HepG2 (cell line): ENCODE data around the gene INHA. TPM values are rescaled to one million over a fixed set of nuclear protein-coding genes. Genes with fewer than 3 reads are reported as not detected.
A peak's percentile ranks its signal among the peaks of the same experiment; 100 is the strongest.

Experiments used
- ATAC-seq: fragments of 200-7000 bp; cut with Tn5 transposase; 3 replicates; pipeline ENCODE4 v1.9.1; 2020; ENCODE audit warnings: mild to moderate bottlenecking, moderate library complexity
- BruUV-seq: library from RNA; stranded (reverse); fragments of 400-500 nt; replicated peaks from 2 replicates; lab custom pipeline; 2021; lab: Mats Ljungman, UMichigan
- CTCF ChIA-PET: fragments of 300-600 bp; formaldehyde crosslinking; extraction: SDS; loops from one replicate; lab custom pipeline; 2021; ENCODE audit warnings: low total read pairs, inconsistent platforms, low intra/inter-chr PET ratio; lab: Yijun Ruan, JAX
- POLR2A ChIA-PET: fragments of 350-600 bp; sonication (Branson Sonifier 250); formaldehyde crosslinking; loops from one replicate; lab custom pipeline; 2020; ENCODE audit warnings: antibody characterized with exemption, inconsistent platforms; lab: Yijun Ruan, JAX
- DNase-seq: peaks from one replicate; pipeline ENCODE4 v3.0.0-alpha.2; 2015; ENCODE audit warnings: low spot score
- FAIRE-seq: peaks from 3 replicates; lab custom pipeline; 2011; peaks lifted over from hg19 to GRCh38; lab: Jason Lieb, UNC
- H2AFZ ChIP-seq: one replicate; pipeline ENCODE4 v1.6.1; 2011; ENCODE audit warnings: low read length, inconsistent platforms
- H3K27ac ChIP-seq: fragments of 300-600 bp; 3 replicates; pipeline ENCODE4 v1.8.0; 2011; ENCODE audit warnings: mixed run types, mild to moderate bottlenecking, mixed read lengths, low read length, inconsistent platforms; ENCODE audit not compliant: insufficient read depth; ENCODE audit errors: extremely low read length
- H3K27me3 ChIP-seq, 2 experiments: fragments of 200-600 bp in 1 of 2; 2 replicates in 1 of 2; 3 replicates in 1 of 2; pipeline versions ENCODE4 v1.6.0 to v1.8.0; 2011; ENCODE audit warnings: low read length in 2 of 2, mild to moderate bottlenecking in 2 of 2, moderate library complexity in 2 of 2, inconsistent platforms in 1 of 2; ENCODE audit not compliant: insufficient read depth in 2 of 2, control insufficient read depth in 1 of 2
- H3K36me3 ChIP-seq, 2 experiments: fragments of 200-600 bp in 1 of 2; replicated peaks in 1 of 2; 2 replicates in 1 of 2; 3 replicates in 1 of 2; pipeline versions ENCODE4 v1.5.1 to v1.8.0; 2011; ENCODE audit warnings: low read length in 2 of 2, inconsistent platforms in 1 of 2; ENCODE audit not compliant: insufficient read depth in 2 of 2, control insufficient read depth in 1 of 2
- H3K4me1 ChIP-seq: 2 replicates; pipeline ENCODE4 v1.5.1; 2012; ENCODE audit warnings: low read length, inconsistent platforms; ENCODE audit not compliant: insufficient read depth
- H3K4me2 ChIP-seq: 2 replicates; pipeline ENCODE4 v1.6.0; 2011; ENCODE audit warnings: low read depth, low read length, inconsistent platforms
- H3K4me3 ChIP-seq, 3 experiments: fragments of 200-600 bp in 1 of 3; sonication (generic), shearing (Covaris generic) in 1 of 3; replicated peaks in 1 of 3; 2 replicates each; pipeline ENCODE4 v1.5.1; 2011 to 2016; ENCODE audit warnings: low read length in 3 of 3, inconsistent platforms in 2 of 3, low read depth in 2 of 3, mild to moderate bottlenecking in 2 of 3, control low read depth in 1 of 3, mixed read lengths in 1 of 3; ENCODE audit not compliant: insufficient read depth in 1 of 3
- H3K79me2 ChIP-seq: one replicate; pipeline ENCODE4 v1.6.1; 2011; ENCODE audit warnings: low read length, inconsistent platforms; ENCODE audit not compliant: insufficient read depth
- H3K9ac ChIP-seq: 2 replicates; pipeline ENCODE4 v1.6.0; 2011; ENCODE audit warnings: mild to moderate bottlenecking, low read depth, low read length, inconsistent platforms; ENCODE audit not compliant: insufficient read depth
- H3K9me3 ChIP-seq: 2 replicates; pipeline ENCODE4 v1.5.1; 2012; ENCODE audit warnings: mild to moderate bottlenecking, low read length
- H4K20me1 ChIP-seq: 2 replicates; pipeline ENCODE4 v1.6.0; 2011; ENCODE audit warnings: inconsistent platforms, mild to moderate bottlenecking, low read length, moderate library complexity; ENCODE audit not compliant: insufficient read depth
- MBD4 ChIP-seq: IDR thresholded peaks from 2 replicates; pipeline ENCODE4 v1.6.1; 2012; ENCODE audit warnings: low read length, inconsistent platforms, borderline replicate concordance
- POLR2AphosphoS2 ChIP-seq: IDR thresholded peaks from 2 replicates; pipeline ENCODE4 v1.6.1; 2011; ENCODE audit warnings: low read depth, low read length, improper control_type of control experiment
- THAP11 ChIP-seq: IDR thresholded peaks from 2 replicates; pipeline ENCODE4 v1.6.1; 2016; ENCODE audit warnings: missing biosample characterization, missing genetic modification reagents
- ZNF547 ChIP-seq: sonication (generic); formaldehyde crosslinking; IDR thresholded peaks from 2 replicates; pipeline ENCODE4 v1.5.1; 2020; ENCODE audit warnings: mild to moderate bottlenecking, missing genetic modification reagents
- ZNF724P ChIP-seq: sonication (generic); formaldehyde crosslinking; IDR thresholded peaks from 2 replicates; pipeline ENCODE4 v1.8.0; 2022; ENCODE audit warnings: missing genetic modification reagents, borderline replicate concordance
- WGBS: methylation state at CpG from one replicate; pipeline ENCODE4 v1.1.6; 2017; ENCODE audit warnings: low lambda C conversion rate; 5-methylcytosine and 5-hydroxymethylcytosine counted together
- in situ Hi-C: cut with HindIII; loops from 2 replicates; pipeline ENCODE4 v1.10.0; 2017; ENCODE audit warnings: low pct_unique_long_range_greater_than_20kb; ENCODE audit not compliant: extremely low pct_ligation_motif_present
- intact Hi-C: fragments of 100-400 bp; cut with micrococcal nuclease; formaldehyde crosslinking; loops from one replicate; pipeline ENCODE4 v1.10.0; 2022; ENCODE audit not compliant: unreplicated experiment
- polyA plus RNA-seq, 8 experiments: library from polyadenylated mRNA; depleted of rRNA in 3 of 8; stranded (reverse) in 7 of 8; unstranded in 1 of 8; fragments of >200 nt; fragmentation: Illumina TruSeq in 4 of 8; extraction: Trizol in 4 of 8; gene quantifications; 2 replicates each; pipeline versions ENCODE4 v1.2.1 to v1.2.3, GENCODE V29; 2011 to 2016; ENCODE audit warnings: low read depth in 4 of 8, missing spikeins in 1 of 8, mixed read lengths in 1 of 8; ENCODE audit not compliant: insufficient read depth in 1 of 8
- total RNA-seq, 5 experiments: library from RNA; depleted of rRNA; stranded (reverse); fragments of >200 nt; fragmentation: Illumina TruSeq; extraction: Trizol; gene quantifications; 2 replicates each; pipeline ENCODE4 v1.2.3, GENCODE V29; 2016; ENCODE audit warnings: low read depth in 1 of 5
- TF ChIP-seq, protein P1 (sequence below): sonication (generic); formaldehyde crosslinking; IDR thresholded peaks from 2 replicates; pipeline ENCODE4 v1.4.0; 2020; ENCODE audit warnings: missing genetic modification reagents
- TF ChIP-seq, protein P2 (sequence below): sonication (generic); formaldehyde crosslinking; IDR thresholded peaks from 2 replicates; pipeline ENCODE4 v1.5.1; 2020; ENCODE audit warnings: missing genetic modification reagents, mild to moderate bottlenecking, borderline replicate concordance

INHA gene
- total and polyA plus RNA-seq, 2 of the 13 experiments (the other 11 are each of a cell fraction or from before 2014, with no cell fraction given), result 4.1 to 15.2 TPM

DNA sequence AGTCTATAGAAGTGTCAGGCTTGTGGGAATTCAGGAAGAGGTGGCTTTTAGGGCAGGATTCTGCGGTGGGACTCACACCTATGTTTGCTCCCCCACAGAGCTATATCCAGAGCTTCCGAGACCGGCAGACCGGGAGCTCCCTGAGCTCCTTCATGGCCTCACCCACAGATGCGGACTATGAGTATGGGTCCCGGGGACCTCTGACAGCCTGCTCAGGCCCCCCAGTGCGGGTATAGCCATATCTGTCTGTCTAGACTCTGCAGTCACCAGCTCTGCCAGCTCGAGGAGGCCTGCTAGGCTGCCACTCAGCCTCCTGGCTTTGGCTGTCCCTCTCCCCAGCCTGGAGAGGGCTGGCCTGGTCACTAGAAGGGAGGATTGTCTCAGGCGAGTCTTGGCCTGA, 22.5 kb upstream of the INHA start:
- 91% methylated on average over 9 of the region's 9 CpGs for WGBS
- H3K9me3 ChIP-seq, result no peaks in the 10 kb centered on the region
- H3K27ac ChIP-seq, result no peak overlapping the region
- no peak overlapping the region for H3K4me2 ChIP-seq
- intact Hi-C loops, result no loop called here
- no peak overlapping the region for H2AFZ ChIP-seq
- peaks cover 1% of the 10 kb centered on the region; the same call in 1 of the 2 replicates for H4K20me1 ChIP-seq
- H3K27me3 ChIP-seq, result no peaks in the 10 kb centered on the region; a peak in 1 of 5 replicates
- peaks cover 7% of the 10 kb centered on the region for H3K79me2 ChIP-seq
- in situ Hi-C loops, result no loop called here
- ATAC-seq (no peak), DNase-seq (no peak)
- no peak overlapping the region for H3K9ac ChIP-seq
- BruUV-seq, result no TSS peak
- no peak overlapping the region for H3K4me3 ChIP-seq
- CTCF ChIA-PET, result no interaction called here
- peaks cover 12 to 22% of the 10 kb centered on the region in 2 experiments; a peak in 4 of 5 replicates for H3K36me3 ChIP-seq
- peaks cover 51% of the 10 kb centered on the region for H3K4me1 ChIP-seq
- TF ChIP-seq MBD4, result no peak
- no peak for TF ChIP-seq THAP11
- 0 out of 2 replicates have a peak, but pooled peaks have one; percentile 6 for TF ChIP-seq POLR2AphosphoS2
- TF ChIP-seq, all 625 proteins: peak for 1
- FAIRE-seq, result no peak
- POLR2A ChIA-PET, result no interaction called here

DNA sequence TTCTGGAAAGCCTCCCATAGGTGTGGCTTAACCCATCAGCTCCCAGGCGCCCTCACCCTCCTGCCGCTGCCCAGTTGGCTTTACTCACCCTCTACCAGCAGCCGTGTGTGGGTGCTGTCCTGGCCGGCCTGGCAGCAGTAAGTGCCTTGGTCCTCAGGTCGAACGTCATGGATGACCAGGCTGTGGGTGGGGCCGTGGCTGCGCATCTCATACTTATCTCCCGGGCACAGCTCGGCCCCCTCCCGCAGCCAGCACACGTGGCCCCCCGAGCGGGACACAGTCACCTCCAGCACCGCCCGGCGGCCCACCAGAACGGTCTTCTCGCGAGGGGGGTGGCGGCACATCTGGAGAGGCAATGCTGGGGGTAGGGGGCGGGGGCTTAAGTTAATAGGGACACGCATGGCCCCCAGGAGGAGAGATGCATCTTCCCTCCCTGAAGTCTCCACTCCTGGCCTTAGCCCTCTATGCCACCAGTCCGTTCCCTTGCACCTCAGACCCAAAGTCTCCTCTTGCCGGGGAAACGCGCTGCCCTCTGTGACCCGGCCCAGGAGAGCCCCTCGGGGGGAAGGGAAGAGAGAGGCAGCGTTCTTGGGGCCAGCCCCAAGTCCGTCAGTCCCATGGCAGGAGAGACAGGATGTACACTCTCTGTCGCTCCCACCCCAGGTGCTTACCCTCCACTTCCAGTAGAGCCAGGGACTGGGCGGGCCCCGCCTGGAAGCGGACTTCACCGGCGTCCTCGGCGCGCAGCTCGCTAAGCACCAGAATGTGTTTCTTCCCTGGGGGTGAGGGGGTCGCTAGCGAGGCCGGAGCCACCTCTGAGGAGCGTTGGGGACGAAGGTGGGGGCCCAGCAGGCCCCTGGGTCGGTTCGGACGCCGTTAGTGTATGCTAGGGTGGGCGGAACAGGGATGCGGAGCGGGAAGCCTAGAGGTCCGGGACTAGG, 20.4 kb upstream of the INHA start:
- intact Hi-C loops (no loop called here), in situ Hi-C loops (no loop called here)
- peak; percentile 61 for ATAC-seq
- H3K4me2 ChIP-seq, result peak overlapping the region; percentile 90
- no peak overlapping the region for H2AFZ ChIP-seq
- no TSS peak for BruUV-seq
- no peaks in the 10 kb centered on the region for H4K20me1 ChIP-seq
- POLR2A ChIA-PET, result interaction anchor here (0.7 to 3.3 kb wide), 13 partner anchors 8 to 303 kb away, joined by 3 to 28 read pairs (median 8); partner anchors contain the start of genes CHPF, DNPEP, GMPPA and INHA
- CTCF ChIA-PET, result interaction anchor here (0.7 to 2.4 kb wide), 2 partner anchors 9 to 10 kb away, joined by 3 to 9 read pairs; no protein-coding TSS in a partner anchor
- peaks cover 30% of the 10 kb centered on the region for H3K4me1 ChIP-seq
- H3K79me2 ChIP-seq, result no peaks in the 10 kb centered on the region
- no peaks in the 10 kb centered on the region for H3K9me3 ChIP-seq
- H3K9ac ChIP-seq, result peak overlapping the region; percentile 60
- H3K36me3 ChIP-seq, result peaks cover 12 to 22% of the 10 kb centered on the region in 2 experiments; a peak in 4 of 5 replicates
- H3K27me3 ChIP-seq, result no peaks in the 10 kb centered on the region
- WGBS, result 42% methylated on average over 47 of the region's 54 CpGs
- FAIRE-seq, result no peak
- H3K27ac ChIP-seq, result peak overlapping the region; percentile 51
- H3K4me3 ChIP-seq, result peak overlapping the region; percentile 71 to 79 (median 73)
- DNase-seq, result no peak
- TF ChIP-seq, protein P1, sequence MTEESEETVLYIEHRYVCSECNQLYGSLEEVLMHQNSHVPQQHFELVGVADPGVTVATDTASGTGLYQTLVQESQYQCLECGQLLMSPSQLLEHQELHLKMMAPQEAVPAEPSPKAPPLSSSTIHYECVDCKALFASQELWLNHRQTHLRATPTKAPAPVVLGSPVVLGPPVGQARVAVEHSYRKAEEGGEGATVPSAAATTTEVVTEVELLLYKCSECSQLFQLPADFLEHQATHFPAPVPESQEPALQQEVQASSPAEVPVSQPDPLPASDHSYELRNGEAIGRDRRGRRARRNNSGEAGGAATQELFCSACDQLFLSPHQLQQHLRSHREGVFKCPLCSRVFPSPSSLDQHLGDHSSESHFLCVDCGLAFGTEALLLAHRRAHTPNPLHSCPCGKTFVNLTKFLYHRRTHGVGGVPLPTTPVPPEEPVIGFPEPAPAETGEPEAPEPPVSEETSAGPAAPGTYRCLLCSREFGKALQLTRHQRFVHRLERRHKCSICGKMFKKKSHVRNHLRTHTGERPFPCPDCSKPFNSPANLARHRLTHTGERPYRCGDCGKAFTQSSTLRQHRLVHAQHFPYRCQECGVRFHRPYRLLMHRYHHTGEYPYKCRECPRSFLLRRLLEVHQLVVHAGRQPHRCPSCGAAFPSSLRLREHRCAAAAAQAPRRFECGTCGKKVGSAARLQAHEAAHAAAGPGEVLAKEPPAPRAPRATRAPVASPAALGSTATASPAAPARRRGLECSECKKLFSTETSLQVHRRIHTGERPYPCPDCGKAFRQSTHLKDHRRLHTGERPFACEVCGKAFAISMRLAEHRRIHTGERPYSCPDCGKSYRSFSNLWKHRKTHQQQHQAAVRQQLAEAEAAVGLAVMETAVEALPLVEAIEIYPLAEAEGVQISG, result peak; percentile 15
- TF ChIP-seq, protein P2, sequence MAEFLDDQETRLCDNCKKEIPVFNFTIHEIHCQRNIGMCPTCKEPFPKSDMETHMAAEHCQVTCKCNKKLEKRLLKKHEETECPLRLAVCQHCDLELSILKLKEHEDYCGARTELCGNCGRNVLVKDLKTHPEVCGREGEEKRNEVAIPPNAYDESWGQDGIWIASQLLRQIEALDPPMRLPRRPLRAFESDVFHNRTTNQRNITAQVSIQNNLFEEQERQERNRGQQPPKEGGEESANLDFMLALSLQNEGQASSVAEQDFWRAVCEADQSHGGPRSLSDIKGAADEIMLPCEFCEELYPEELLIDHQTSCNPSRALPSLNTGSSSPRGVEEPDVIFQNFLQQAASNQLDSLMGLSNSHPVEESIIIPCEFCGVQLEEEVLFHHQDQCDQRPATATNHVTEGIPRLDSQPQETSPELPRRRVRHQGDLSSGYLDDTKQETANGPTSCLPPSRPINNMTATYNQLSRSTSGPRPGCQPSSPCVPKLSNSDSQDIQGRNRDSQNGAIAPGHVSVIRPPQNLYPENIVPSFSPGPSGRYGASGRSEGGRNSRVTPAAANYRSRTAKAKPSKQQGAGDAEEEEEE (CRISPR knock-in tag), result no peak
- 0 out of 2 replicates have a peak, but pooled peaks have one; percentile 30 for TF ChIP-seq ZNF547 (CRISPR knock-in tag)
- TF ChIP-seq ZNF724P, result 0 out of 2 replicates have a peak, but pooled peaks have one; percentile 27
